Measurements from ENCODE around the gene POLR3C. TPM values are rescaled to one million over a fixed set of nuclear protein-coding genes. Genes with fewer than 3 reads are reported as not detected.

POLR3C gene
- total and polyA plus RNA-seq, 10 of the 15 experiments (the other 5 are each of a cell fraction or from before 2014, with no cell fraction given) = 13.0 to 44.8 (median 34.8) TPM

- ChIA-PET SMC1A (ENCODE audit: uncharacterized antibody, unreplicated experiment) (interaction anchor here (0.8 to 1.4 kb wide), 5 partner anchors 8 to 40 kb away, joined by 3 to 10 read pairs (median 4); no protein-coding TSS in a partner anchor), RAD21 (ENCODE audit: unreplicated experiment) (interaction anchor here (0.6 to 1.2 kb wide), 3 partner anchors 12 to 226 kb away, joined by 3 to 7 read pairs (median 3); no protein-coding TSS in a partner anchor), POLR2A (no interaction called here), CTCF (interaction anchor here (0.7 to 1.2 kb wide), 6 partner anchors 11 to 124 kb away, joined by 3 to 6 read pairs (median 4); partner anchors contain the start of gene ITGA10)
- H3K79me2 ChIP-seq (ENCODE audit: control insufficient read depth, insufficient read depth, low read length) = no peaks in the 10 kb centered on the region
- no peak overlapping the region for H3K4me3 ChIP-seq
- no peaks in the 10 kb centered on the region for H3K27me3 ChIP-seq (replicated peaks in 1 of 2; ENCODE audit: control insufficient read depth in 2 of 2, insufficient read depth in 2 of 2, low read length in 1 of 2)
- no peak overlapping the region for H2AFZ ChIP-seq (ENCODE audit: control insufficient read depth, low read depth, low read length)
- no peaks in the 10 kb centered on the region for H4K20me1 ChIP-seq (ENCODE audit: control insufficient read depth, insufficient read depth)
- H3K4me2 ChIP-seq (ENCODE audit: control insufficient read depth, insufficient read depth) = no peak overlapping the region
- BruUV-seq (replicated peaks) = no TSS peak
- ATAC-seq (peak; percentile 93), DNase-seq (ENCODE audit: low read depth, low spot score) (no peak), FAIRE-seq (peak; percentile 71)
- peaks cover 0 to 7% of the 10 kb centered on the region in 2 experiments; a peak in 1 of 4 replicates for H3K36me3 ChIP-seq (ENCODE audit: control insufficient read depth in 2 of 2, insufficient read depth in 2 of 2, low read length in 1 of 2)
- peaks cover 10% of the 10 kb centered on the region for H3K4me1 ChIP-seq (ENCODE audit: control insufficient read depth, insufficient read depth, low read length)
- 4% methylated on average over 1 of the region's 1 CpG for WGBS (ENCODE audit: insufficient coverage, insufficient replicate concordance, low lambda C conversion rate, missing lambda C conversion rate)
- intact Hi-C loops (cut with micrococcal nuclease; ENCODE audit: unreplicated experiment) (no loop called here), in situ Hi-C loops (cut with MboI) (no loop called here)
- no peak overlapping the region; the same call in 1 of the 2 replicates for H3K27ac ChIP-seq (ENCODE audit: control insufficient read depth, insufficient read depth)
- H3K9ac ChIP-seq (ENCODE audit: control insufficient read depth, insufficient read depth, low read length) = no peak overlapping the region
- H3K9me3 ChIP-seq (replicated peaks; ENCODE audit: control insufficient read depth, insufficient read depth, low read length) = no peaks in the 10 kb centered on the region
- TF ChIP-seq E4F1 (IDR thresholded peaks at IDR 0.05; ENCODE audit: borderline replicate concordance, partially characterized antibody) (no peak), BMI1 (IDR thresholded peaks at IDR 0.05; ENCODE audit: borderline replicate concordance) (no peak), RELA (IDR thresholded peaks at IDR 0.05; ENCODE audit: borderline replicate concordance, partially characterized antibody) (no peak), ETV6 (conservative IDR thresholded peaks at IDR 0.05 in 1 of 2, IDR thresholded peaks at IDR 0.05 in 1 of 2; ENCODE audit: borderline replicate concordance in 1 of 2, low read depth in 1 of 2) (no peak), IKZF1 (conservative IDR thresholded peaks at IDR 0.05) (no peak), RUNX3 (IDR thresholded peaks at IDR 0.05; ENCODE audit: low read length) (no peak), SIN3A (IDR thresholded peaks at IDR 0.05; ENCODE audit: low read depth, low read length) (no peak), ZBED1 (IDR thresholded peaks at IDR 0.05; ENCODE audit: borderline replicate concordance) (no peak), TAF1 (IDR thresholded peaks at IDR 0.05; ENCODE audit: borderline replicate concordance, low read depth, low read length) (no peak), JUND (IDR thresholded peaks at IDR 0.05; ENCODE audit: low read depth, low read length) (no peak), CHD2 (IDR thresholded peaks at IDR 0.05; ENCODE audit: borderline replicate concordance, low read depth, low read length) (no peak), PML (IDR thresholded peaks at IDR 0.05; ENCODE audit: low read length) (no peak), DPF2 (IDR thresholded peaks at IDR 0.05) (no peak), BHLHE40 (IDR thresholded peaks at IDR 0.05; ENCODE audit: borderline replicate concordance in 1 of 2, low read depth in 2 of 2, low read length in 1 of 2) (no peak), ZNF24 (IDR thresholded peaks at IDR 0.05) (no peak)
- TF ChIP-seq, protein P1, sequence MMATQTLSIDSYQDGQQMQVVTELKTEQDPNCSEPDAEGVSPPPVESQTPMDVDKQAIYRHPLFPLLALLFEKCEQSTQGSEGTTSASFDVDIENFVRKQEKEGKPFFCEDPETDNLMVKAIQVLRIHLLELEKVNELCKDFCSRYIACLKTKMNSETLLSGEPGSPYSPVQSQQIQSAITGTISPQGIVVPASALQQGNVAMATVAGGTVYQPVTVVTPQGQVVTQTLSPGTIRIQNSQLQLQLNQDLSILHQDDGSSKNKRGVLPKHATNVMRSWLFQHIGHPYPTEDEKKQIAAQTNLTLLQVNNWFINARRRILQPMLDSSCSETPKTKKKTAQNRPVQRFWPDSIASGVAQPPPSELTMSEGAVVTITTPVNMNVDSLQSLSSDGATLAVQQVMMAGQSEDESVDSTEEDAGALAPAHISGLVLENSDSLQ (IDR thresholded peaks at IDR 0.05) = no peak
Observed at GRCh38 chr1:145785547-145785946, 38.5 kb upstream of the POLR3C start.

Measured in GM12878 (cell line).